AG04449 (cell line): Measurements from ENCODE around the gene FAM167B.
A peak's percentile ranks its signal among the peaks of the same experiment; 100 is the strongest.

ENCODE experiments used
- CTCF ChIA-PET: fragments of 350-600 bp; formaldehyde crosslinking; extraction: SDS; loops from one replicate; lab custom pipeline; 2021; ENCODE audit warnings: antibody characterized with exemption; lab: Yijun Ruan, JAX
- POLR2A ChIA-PET: fragments of 400-600, 350-600 bp; formaldehyde crosslinking; extraction: SDS; loops from one replicate; lab custom pipeline; 2020; ENCODE audit warnings: antibody characterized with exemption, inconsistent platforms; lab: Yijun Ruan, JAX
- DNase-seq: peaks from one replicate; pipeline ENCODE4 v3.0.0-alpha.2; 2010; ENCODE audit warnings: low read depth, low spot score
- H3K4me3 ChIP-seq: 2 replicates; pipeline ENCODE4 v1.5.1; 2011; ENCODE audit warnings: low read depth, mild to moderate bottlenecking, control low read depth, low read length
- CTCF ChIP-seq: IDR thresholded peaks from one replicate; pipeline ENCODE4 v1.5.1; 2011; ENCODE audit warnings: mild to moderate bottlenecking, moderate library complexity, low read length, control low read depth, inconsistent platforms; ENCODE audit not compliant: insufficient read depth; ENCODE audit errors: missing control alignments

Gene FAM167B

GRCh38 chr1:32208891-32209328, 38.1 kb upstream of the FAM167B start, which contains the start of gene DCDC2B:
Gene DCDC2B, plus strand, starts transcription at chr1:32209089. Its CDS starts 5 bp downstream, at chr1:32209094.
- no peak for TF ChIP-seq CTCF
- no peak for DNase-seq
- H3K4me3 ChIP-seq = no peak within 1 kb of the TSS
- ChIA-PET POLR2A (interaction anchor here (1.5 kb wide), 1 partner anchor 143 kb away, joined by 4 read pairs; no protein-coding TSS in a partner anchor), CTCF (interaction anchor here (1.1 to 1.6 kb wide), 2 partner anchors 10 to 144 kb away, joined by 3 to 6 read pairs; no protein-coding TSS in a partner anchor)

- TF ChIP-seq CTCF = peak; percentile 86
- POLR2A ChIA-PET = interaction anchor here (0.7 to 2.1 kb wide), 4 partner anchors 11 to 120 kb away, joined by 3 to 22 read pairs (median 4); partner anchors contain the start of genes CCDC28B, IQCC and MARCKSL1
- DNase-seq = no peak
- CTCF ChIA-PET = interaction anchor here (0.8 to 8.0 kb wide), 53 partner anchors 9 to 199 kb away, joined by 3 to 103 read pairs (median 6); partner anchors contain the start of genes BSDC1, CCDC28B, FAM167B and FAM229A
- H3K4me3 ChIP-seq = no peak overlapping the region
These were observed 31.2 kb upstream of the FAM167B start for GRCh38 chr1:32215629-32216480.

- DNase-seq = no peak
- ChIA-PET POLR2A (interaction anchor here (0.9 to 2.1 kb wide), 3 partner anchors 11 to 119 kb away, joined by 3 to 22 read pairs (median 6); partner anchors contain the start of genes CCDC28B, IQCC and MARCKSL1), CTCF (interaction anchor here (0.8 to 8.0 kb wide), 35 partner anchors 10 to 198 kb away, joined by 3 to 103 read pairs (median 9); partner anchors contain the start of genes BSDC1, CCDC28B, FAM167B and FAM229A)
- no peak for TF ChIP-seq CTCF
- no peak overlapping the region for H3K4me3 ChIP-seq
These were observed 30.5 kb upstream of the FAM167B start for GRCh38 chr1:32216566-32216965.

DNA sequence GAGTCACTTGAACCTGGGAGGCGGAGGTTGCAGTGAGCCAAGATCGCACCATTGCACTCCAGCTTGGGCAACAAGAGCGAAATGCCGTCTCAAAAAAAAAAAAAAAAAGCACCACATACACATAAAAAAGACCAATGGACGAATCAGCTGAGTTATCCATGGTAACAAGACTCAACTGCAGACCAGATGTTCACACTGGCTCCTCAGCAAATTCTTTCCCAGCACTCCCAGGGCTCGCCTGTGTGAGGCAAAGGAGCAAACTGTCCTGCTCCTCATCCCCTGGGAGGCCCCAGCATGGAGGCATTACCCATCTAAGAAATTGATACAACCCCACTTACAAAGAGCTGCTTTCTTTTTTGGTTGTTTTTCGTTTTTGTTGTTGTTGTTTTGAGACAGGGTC, 28.0 kb upstream of the FAM167B start:
- ChIA-PET CTCF (interaction anchor here (1.2 to 1.5 kb wide), 5 partner anchors 11 to 117 kb away, joined by 3 to 6 read pairs (median 3); partner anchors contain the start of genes DCDC2B and MARCKSL1), POLR2A (interaction anchor here (1.0 kb wide), 1 partner anchor 117 kb away, joined by 3 read pairs; the partner anchor contains the start of gene MARCKSL1)
- TF ChIP-seq CTCF = no peak
- no peak overlapping the region for H3K4me3 ChIP-seq
- DNase-seq = no peak

DNA sequence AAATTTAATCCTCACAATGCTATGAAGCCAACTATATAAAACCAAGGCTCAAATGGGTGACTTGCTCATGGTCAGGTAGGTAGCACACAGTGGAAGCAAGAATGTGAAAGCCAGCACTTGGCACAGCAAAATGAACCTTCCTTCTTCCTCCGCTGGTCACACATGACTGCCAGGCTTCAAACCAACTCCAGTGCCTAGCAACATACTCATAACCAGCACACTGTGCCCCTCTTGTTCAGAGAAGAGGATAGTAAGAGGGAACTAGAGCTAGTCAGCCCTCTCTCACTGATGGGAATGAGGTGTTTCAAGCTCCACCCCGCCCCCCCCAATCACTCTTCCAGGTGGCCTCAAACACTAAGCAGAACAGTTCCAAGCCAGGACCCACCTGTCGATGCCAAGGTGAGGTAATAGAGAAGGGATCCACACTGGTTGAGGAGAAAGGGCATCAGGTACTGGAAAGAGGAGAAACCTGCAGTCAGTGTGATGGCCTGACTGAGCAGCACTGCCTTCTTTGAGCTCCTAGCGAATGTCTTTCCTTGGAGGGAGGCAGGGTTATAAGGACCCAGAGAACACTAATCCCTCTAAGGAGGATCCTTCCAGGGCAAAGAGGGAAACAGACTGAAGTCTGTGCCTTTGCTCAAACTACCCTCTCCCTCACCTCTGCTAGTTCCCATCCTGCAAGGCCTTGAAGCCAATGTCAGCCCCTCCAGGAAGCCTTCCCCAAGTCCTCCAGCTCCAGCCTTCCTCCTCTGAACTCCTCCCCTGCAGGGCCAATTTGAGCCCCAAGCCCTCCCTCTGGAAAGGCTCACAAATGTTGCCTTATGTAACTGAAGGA, 26.1 kb upstream of the FAM167B start:
- no peak for DNase-seq
- POLR2A ChIA-PET = interaction anchor here (0.6 to 1.8 kb wide), 2 partner anchors 115 to 187 kb away, joined by 4 to 6 read pairs; partner anchors contain the start of gene MARCKSL1
- TF ChIP-seq CTCF = no peak
- peak overlapping the region; percentile 92 for H3K4me3 ChIP-seq
- CTCF ChIA-PET = interaction anchor here (0.8 to 1.1 kb wide), 3 partner anchors 27 to 132 kb away, joined by 3 to 5 read pairs (median 3); no protein-coding TSS in a partner anchor
